HS-5 (cell line): ENCODE measurements around the gene EPB41L5.

Experiments used
- DNase-seq: peaks from one replicate; pipeline ENCODE4 v3.0.0-alpha.2; 2012; ENCODE audit warnings: low read depth

The EPB41L5 gene

DNA sequence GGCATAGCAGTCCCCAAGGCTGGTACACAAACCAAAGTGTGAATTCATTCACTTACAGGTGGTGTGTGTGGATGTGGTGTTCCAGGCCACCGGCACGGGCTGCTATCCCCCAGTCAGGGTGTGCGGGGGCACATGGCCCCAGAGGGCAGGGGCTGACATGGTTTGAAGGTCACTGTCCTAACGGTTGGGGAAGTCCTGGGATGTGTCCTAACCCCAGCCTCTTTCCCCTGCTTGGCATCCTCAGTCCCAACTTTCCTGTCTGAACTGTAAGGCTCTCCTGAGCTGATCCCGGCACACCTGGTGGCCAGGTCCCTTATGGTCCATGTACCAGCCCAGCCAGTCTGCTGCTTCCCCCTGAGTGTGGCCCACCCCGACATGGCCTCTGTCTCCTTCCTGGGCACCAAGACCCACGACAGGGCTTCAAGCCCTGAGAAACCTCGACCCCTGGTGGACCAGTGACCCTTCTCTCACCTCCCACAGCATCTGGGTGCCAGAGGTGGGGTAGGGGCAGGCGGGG, 212.7 kb downstream of the EPB41L5 start:
- DNase-seq = no peak

GRCh38 chr2:120226316-120226715, 213.4 kb downstream of the EPB41L5 start:
- no peak for DNase-seq

GRCh38 chr2:120227111-120227991, 214.5 kb downstream of the EPB41L5 start:
- DNase-seq = no peak

- DNase-seq = no peak
These were observed 215.6 kb downstream of the EPB41L5 start for GRCh38 chr2:120228503-120228902.
